HG03432 (cell line): ENCODE results near the gene LRRC56.
"Not testable (repeated sequence)": the region's sequence is repeated elsewhere in the genome, so short reads cannot be mapped to it uniquely, and the experiment has no call there.

Experiments
- ATAC-seq: cut with Tn5 transposase; IDR thresholded peaks from one replicate; pipeline ENCODE4 v1.9.1; 2021; ENCODE audit warnings: mild to moderate bottlenecking, moderate library complexity; ENCODE audit not compliant: unreplicated experiment

The LRRC56 gene

GRCh38 chr11:571802-572185 is 34.5 kb downstream of the LRRC56 start:
- no peak for ATAC-seq

- ATAC-seq: no peak
These were observed 35.9 kb downstream of the LRRC56 start for GRCh38 chr11:573146-573759.

GRCh38 chr11:574031-574570 is 36.8 kb downstream of the LRRC56 start:
- ATAC-seq: not testable (repeated sequence)

GRCh38 chr11:574632-575312 is 37.4 kb downstream of the LRRC56 start:
- no peak for ATAC-seq

- peak; percentile 34 for ATAC-seq
These were observed 38.1 kb downstream of the LRRC56 start for GRCh38 chr11:575313-575995.

- peak; percentile 83 for ATAC-seq
These were observed 38.9 kb downstream of the LRRC56 start, which contains the start of gene PHRF1 for GRCh38 chr11:575996-576768. Gene PHRF1, plus strand, starts transcription at chr11:576470. Its CDS starts 5,043 bp downstream, at chr11:581513.

- ATAC-seq: no peak
These were observed 39.7 kb downstream of the LRRC56 start for GRCh38 chr11:576811-577610.

GRCh38 chr11:577611-577894 is 40.2 kb downstream of the LRRC56 start:
- no peak for ATAC-seq

GRCh38 chr11:578276-579035 is 41.1 kb downstream of the LRRC56 start:
- no peak for ATAC-seq

- ATAC-seq: no peak
These were observed 42.7 kb downstream of the LRRC56 start for GRCh38 chr11:579830-580601.

GRCh38 chr11:581342-581741 is 44.0 kb downstream of the LRRC56 start:
- no peak for ATAC-seq

GRCh38 chr11:581752-582151 is 44.4 kb downstream of the LRRC56 start:
- ATAC-seq: no peak

GRCh38 chr11:584287-584686 is 47.0 kb downstream of the LRRC56 start:
- no peak for ATAC-seq

GRCh38 chr11:586376-587316 is 49.3 kb downstream of the LRRC56 start:
- no peak for ATAC-seq

GRCh38 chr11:587546-587945 is 50.2 kb downstream of the LRRC56 start:
- no peak for ATAC-seq

GRCh38 chr11:587978-588380 is 50.7 kb downstream of the LRRC56 start:
- ATAC-seq: no peak

GRCh38 chr11:589798-590197 is 52.5 kb downstream of the LRRC56 start:
- ATAC-seq: no peak

- ATAC-seq: no peak
These were observed 53.7 kb downstream of the LRRC56 start for GRCh38 chr11:590997-591396.
